Panc1 (cell line): ENCODE data around the gene LPGAT1. TPM values are rescaled to one million over a fixed set of nuclear protein-coding genes. Genes with fewer than 3 reads are reported as not detected.

Experiments
- ATAC-seq: fragments of 200-7000 bp; cut with Tn5 transposase; 2 replicates; pipeline ENCODE4 v1.9.1; 2020; ENCODE audit warnings: mild to moderate bottlenecking, moderate library complexity
- BruUV-seq: library from RNA; stranded (reverse); fragments of 400-500 nt; replicated peaks from 2 replicates; lab custom pipeline; 2021; lab: Mats Ljungman, UMichigan
- CTCF ChIA-PET: fragments of 300-600 bp; sonication (Branson Sonifier 250); formaldehyde crosslinking; loops from one replicate; lab custom pipeline; 2022; ENCODE audit warnings: antibody characterized with exemption; lab: Charles Lee
- POLR2A ChIA-PET: fragments of 300-600 bp; sonication (Branson Sonifier 250); formaldehyde crosslinking; loops from one replicate; lab custom pipeline; 2022; ENCODE audit warnings: antibody characterized with exemption; lab: Charles Lee
- DNase-seq: peaks from one replicate; pipeline ENCODE4 v3.0.0-alpha.2; 2010; ENCODE audit warnings: low read depth, low spot score
- H3K27ac ChIP-seq: 2 replicates; pipeline ENCODE4 v1.5.1; 2011; ENCODE audit warnings: mild to moderate bottlenecking, low read length, inconsistent platforms
- H3K27me3 ChIP-seq: fragments of 200-500 bp; sonication (Bioruptor generic); 2 replicates; pipeline ENCODE4 v1.6.0; 2014; ENCODE audit warnings: low read length, inconsistent platforms; ENCODE audit not compliant: control insufficient read depth, insufficient read depth
- H3K36me3 ChIP-seq: fragments of 200-500 bp; sonication (Bioruptor generic); 2 replicates; pipeline ENCODE4 v1.5.1; 2014; ENCODE audit warnings: inconsistent platforms, mild to moderate bottlenecking, low read length, moderate library complexity; ENCODE audit not compliant: control insufficient read depth, insufficient read depth
- H3K4me1 ChIP-seq: 2 replicates; pipeline ENCODE4 v1.5.1; 2011; ENCODE audit warnings: inconsistent platforms, mild to moderate bottlenecking, low read length, moderate library complexity; ENCODE audit not compliant: control insufficient read depth, insufficient read depth
- H3K4me3 ChIP-seq, 2 experiments: 2 replicates each; pipeline ENCODE4 v1.5.1; 2011 to 2012; ENCODE audit warnings: low read depth in 2 of 2, low read length in 2 of 2, mild to moderate bottlenecking in 2 of 2, inconsistent platforms in 1 of 2, moderate library complexity in 1 of 2
- H3K9me3 ChIP-seq: fragments of 200-500 bp; sonication (Bioruptor generic); 2 replicates; pipeline ENCODE4 v1.5.1; 2014; ENCODE audit warnings: low read depth, mild to moderate bottlenecking, inconsistent platforms, low read length, moderate library complexity; ENCODE audit not compliant: control insufficient read depth, insufficient read depth
- CTCF ChIP-seq: fragments of 450-650 bp; IDR thresholded peaks from 2 replicates; pipeline ENCODE4 v1.5.1; 2017; ENCODE audit warnings: mild to moderate bottlenecking
- POLR2AphosphoS5 ChIP-seq: IDR thresholded peaks from 2 replicates; pipeline ENCODE4 v1.6.1; 2012; ENCODE audit warnings: mild to moderate bottlenecking, low read depth, low read length, moderate library complexity
- REST ChIP-seq, 2 experiments: IDR thresholded peaks; 2 replicates each; pipeline ENCODE4 v1.6.1; 2011 to 2012; ENCODE audit warnings: low read depth in 2 of 2, control low read depth in 1 of 2, low read length in 1 of 2, mild to moderate bottlenecking in 1 of 2, moderate library complexity in 1 of 2; ENCODE audit not compliant: insufficient read depth in 1 of 2
- SIN3A ChIP-seq: IDR thresholded peaks from 2 replicates; pipeline ENCODE4 v1.6.1; 2012; ENCODE audit warnings: low read depth, mild to moderate bottlenecking, low read length, moderate library complexity, borderline replicate concordance; ENCODE audit not compliant: insufficient read depth
- TCF7L2 ChIP-seq: IDR thresholded peaks from 2 replicates; pipeline ENCODE4 v1.6.1; 2011; ENCODE audit warnings: mild to moderate bottlenecking, low read depth, low read length, inconsistent platforms
- in situ Hi-C: cut with HindIII; loops from 2 replicates; pipeline ENCODE4 v1.10.0; 2016; ENCODE audit warnings: low sequenced_read_pairs, low pct_unique_long_range_greater_than_20kb
- intact Hi-C: fragments of 100-400 bp; cut with micrococcal nuclease; formaldehyde crosslinking; loops from one replicate; pipeline ENCODE4 v1.10.0; 2022; ENCODE audit not compliant: unreplicated experiment
- total RNA-seq: library from RNA; stranded (reverse); gene quantifications from one replicate; pipeline ENCODE4 v1.2.1, GENCODE V29; 2021; ENCODE audit not compliant: unreplicated experiment

The LPGAT1 gene
- total RNA-seq, 1 experiment from 2014 or later: 85.4 TPM

GRCh38 chr1:211791979-211792378 lies 38.6 kb downstream of the LPGAT1 start:
- ATAC-seq: no peak
- in situ Hi-C loops: no loop called here
- ChIA-PET POLR2A (no interaction called here), CTCF (no interaction called here)
- BruUV-seq: no TSS peak
- no peak for TF ChIP-seq POLR2AphosphoS5
- TF ChIP-seq SIN3A: no peak
- TF ChIP-seq CTCF: no peak
- TF ChIP-seq TCF7L2: no peak
- no peak for TF ChIP-seq REST (IDR thresholded peaks at IDR 0.05; ENCODE audit: insufficient read depth in 1 of 2, low read depth in 2 of 2, low read length in 1 of 2)
- intact Hi-C loops: no loop called here
- H3K27me3 ChIP-seq: no peaks in the 10 kb centered on the region
- H3K4me3 ChIP-seq: no peak overlapping the region
- no peak overlapping the region for H3K27ac ChIP-seq
- no peak for DNase-seq
- H3K4me1 ChIP-seq: no peaks in the 10 kb centered on the region
- H3K9me3 ChIP-seq: no peaks in the 10 kb centered on the region
- H3K36me3 ChIP-seq: no peaks in the 10 kb centered on the region

GRCh38 chr1:211789641-211790464 lies 40.7 kb downstream of the LPGAT1 start:
- Histone ChIP-seq H3K36me3 (no peaks in the 10 kb centered on the region; the same call in 1 of the 2 replicates), H3K4me3 (no peak overlapping the region), H3K9me3 (no peaks in the 10 kb centered on the region), H3K4me1 (no peaks in the 10 kb centered on the region), H3K27ac (no peak overlapping the region), H3K27me3 (no peaks in the 10 kb centered on the region)
- POLR2A ChIA-PET: interaction anchor here (0.6 kb wide), 1 partner anchor 22 kb away, joined by 7 read pairs; no protein-coding TSS in a partner anchor
- intact Hi-C loops: no loop called here
- DNase-seq (no peak), ATAC-seq (no peak)
- in situ Hi-C loops: no loop called here
- no TSS peak for BruUV-seq
- CTCF ChIA-PET: interaction anchor here (0.6 kb wide), 1 partner anchor 663 kb away, joined by 7 read pairs; no protein-coding TSS in a partner anchor
- TF ChIP-seq SIN3A (no peak), POLR2AphosphoS5 (no peak), REST (IDR thresholded peaks at IDR 0.05; ENCODE audit: insufficient read depth in 1 of 2, low read depth in 2 of 2, low read length in 1 of 2) (no peak), TCF7L2 (no peak), CTCF (no peak)
